Adipocyte (in vitro differentiated cells): ENCODE measurements around the gene CHM.
A peak's percentile ranks its signal among the peaks of the same experiment; 100 is the strongest.

Source experiments
- DNase-seq: peaks from one replicate; pipeline ENCODE4 v3.0.0-alpha.2; 2015; ENCODE audit warnings: low read depth
- H3K27me3 ChIP-seq: replicated peaks from 2 replicates; pipeline ENCODE4 v1.7.0; 2013; ENCODE audit warnings: mild to moderate bottlenecking, low read length, moderate library complexity; ENCODE audit not compliant: control insufficient read depth, insufficient read depth
- H3K36me3 ChIP-seq: 2 replicates; pipeline ENCODE4 v1.7.0; 2013; ENCODE audit warnings: low read length, mild to moderate bottlenecking, moderate library complexity; ENCODE audit not compliant: control insufficient read depth, insufficient read depth, severe bottlenecking
- H3K4me1 ChIP-seq: 2 replicates; pipeline ENCODE4 v1.7.0; 2013; ENCODE audit warnings: mild to moderate bottlenecking, low read length, moderate library complexity; ENCODE audit not compliant: control insufficient read depth, insufficient read depth
- H3K4me3 ChIP-seq: 2 replicates; pipeline ENCODE4 v1.7.0; 2013; ENCODE audit warnings: mild to moderate bottlenecking, low read length, moderate library complexity
- H3K9ac ChIP-seq: 2 replicates; pipeline ENCODE4 v1.7.0; 2013; ENCODE audit warnings: mild to moderate bottlenecking, low read length, moderate library complexity
- H3K9me3 ChIP-seq: 2 replicates; pipeline ENCODE4 v1.7.0; 2013; ENCODE audit warnings: mild to moderate bottlenecking, low read length, moderate library complexity; ENCODE audit not compliant: control insufficient read depth

The CHM gene

DNA sequence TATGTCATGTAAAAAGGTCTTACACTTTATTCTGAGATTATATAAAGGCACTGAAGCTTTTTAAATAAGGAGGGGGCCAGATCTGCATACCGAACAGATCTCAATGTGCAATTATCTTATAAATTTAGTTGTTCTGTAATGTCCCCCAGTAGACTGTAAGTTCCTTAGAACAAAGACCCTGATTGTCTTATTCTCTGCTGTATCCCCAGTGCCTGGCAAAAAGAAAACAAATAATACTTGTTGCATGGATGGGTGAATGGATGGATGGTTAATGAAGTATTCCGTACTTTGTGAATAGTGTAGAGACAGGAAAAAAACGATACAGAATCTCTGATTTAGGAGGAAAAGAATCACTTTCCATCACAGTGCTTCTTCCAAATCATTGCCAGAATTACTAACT is 141.5 kb downstream of the CHM start:
- Histone ChIP-seq H3K27me3 (no peaks in the 10 kb centered on the region), H3K4me1 (no peaks in the 10 kb centered on the region), H3K36me3 (no peaks in the 10 kb centered on the region), H3K9ac (no peak overlapping the region), H3K9me3 (no peaks in the 10 kb centered on the region), H3K4me3 (no peak overlapping the region)
- no peak for DNase-seq

DNA sequence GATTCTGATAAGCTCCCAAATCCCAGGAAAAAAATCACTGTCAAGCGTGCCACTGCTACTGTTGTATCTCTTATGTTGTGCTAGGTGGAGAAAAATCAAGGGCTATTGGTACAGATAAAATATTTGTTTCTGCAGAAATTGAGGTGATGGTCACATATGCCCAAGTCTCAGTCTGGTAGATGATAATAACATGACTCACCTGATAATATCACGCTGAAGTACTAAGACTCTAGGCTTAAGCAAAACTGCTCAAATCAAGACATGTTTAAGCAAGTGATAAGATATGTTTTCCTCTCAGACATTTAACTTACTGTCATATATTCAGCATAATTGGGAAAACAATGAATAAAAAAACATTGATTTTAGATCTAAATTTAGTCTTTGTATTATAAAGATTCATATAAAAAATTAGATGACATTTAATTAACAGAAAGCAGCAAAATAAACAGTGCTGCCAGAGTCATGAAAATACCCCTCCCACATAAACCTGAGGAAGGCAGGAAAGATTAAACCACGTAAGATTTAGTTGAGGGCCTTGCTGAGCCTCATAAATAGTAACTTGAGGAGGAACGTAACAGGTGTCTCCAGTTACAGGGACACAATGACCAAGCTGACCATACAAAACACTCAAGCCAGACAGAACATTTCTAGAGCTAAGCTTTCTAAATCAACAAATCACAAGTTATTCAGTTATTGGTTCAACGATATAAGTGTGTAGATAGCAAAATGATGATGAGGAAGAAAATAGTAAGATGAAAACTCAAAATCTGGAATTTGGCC is 143.5 kb downstream of the CHM start:
- DNase-seq: no peak
- Histone ChIP-seq H3K36me3 (no peaks in the 10 kb centered on the region), H3K4me1 (no peaks in the 10 kb centered on the region), H3K4me3 (no peak overlapping the region), H3K9ac (no peak overlapping the region), H3K27me3 (no peaks in the 10 kb centered on the region), H3K9me3 (no peaks in the 10 kb centered on the region)

DNA sequence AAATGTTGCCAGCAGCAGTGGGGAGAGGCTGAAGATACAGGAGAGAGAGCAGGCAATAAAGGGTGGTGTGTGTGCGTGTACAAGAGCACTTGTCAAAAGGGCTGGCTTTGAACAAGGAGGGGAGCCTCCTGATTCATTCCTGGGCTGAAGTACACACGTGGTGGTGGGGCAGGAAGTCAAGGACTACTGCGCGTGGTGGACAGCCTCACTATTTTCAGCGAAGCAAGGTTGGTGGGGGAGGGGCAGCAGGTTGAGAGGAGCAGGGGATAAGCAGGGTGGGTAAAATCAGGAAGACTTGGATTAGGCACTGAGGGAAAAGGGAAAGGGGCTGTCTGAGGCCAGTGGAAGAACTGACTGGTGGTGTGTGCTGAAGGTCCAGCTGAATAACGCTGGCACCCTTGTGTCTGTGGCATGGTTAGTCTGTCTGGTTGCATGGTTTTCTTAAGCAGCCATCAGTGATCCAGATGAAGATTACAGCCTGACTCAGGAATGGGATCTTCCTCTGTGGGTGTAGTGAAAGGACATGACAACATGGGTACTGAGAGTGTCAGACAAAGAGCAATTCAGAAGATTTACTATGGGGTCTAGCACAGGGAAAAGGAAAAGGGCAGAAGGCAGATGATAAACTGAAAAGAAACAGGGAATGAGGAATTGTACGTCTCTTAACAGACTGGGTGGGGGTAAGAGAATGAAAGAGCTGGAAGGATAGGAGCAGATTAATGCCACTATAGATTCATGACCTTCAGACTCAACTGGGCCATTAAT is 149.8 kb downstream of the CHM start:
- Histone ChIP-seq H3K4me1 (no peaks in the 10 kb centered on the region), H3K36me3 (peaks cover 9% of the 10 kb centered on the region), H3K9me3 (no peaks in the 10 kb centered on the region), H3K4me3 (no peak overlapping the region), H3K9ac (no peak overlapping the region), H3K27me3 (no peaks in the 10 kb centered on the region)
- no peak for DNase-seq

DNA sequence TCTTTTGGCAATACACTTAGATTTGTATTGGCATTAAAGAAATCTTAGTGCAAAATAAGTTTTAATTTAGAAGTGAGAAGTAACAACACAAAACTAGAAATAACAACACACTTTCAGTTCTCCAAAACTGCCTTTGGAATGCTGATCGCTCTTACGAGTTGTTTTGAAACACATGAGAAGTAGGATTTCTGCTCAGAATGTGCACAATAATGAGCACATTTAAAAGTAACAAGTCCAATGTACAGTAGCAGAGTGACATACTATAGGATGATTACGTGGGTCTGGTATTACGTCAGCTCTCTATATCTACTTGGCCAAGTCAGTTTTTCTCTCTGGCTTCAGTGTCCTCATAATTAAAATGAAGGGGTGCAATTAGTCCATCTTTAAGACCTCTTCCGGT is 164.8 kb downstream of the CHM start:
- Histone ChIP-seq H3K9me3 (peaks cover 5% of the 10 kb centered on the region), H3K4me1 (no peaks in the 10 kb centered on the region), H3K4me3 (no peak overlapping the region), H3K9ac (no peak overlapping the region), H3K27me3 (no peaks in the 10 kb centered on the region), H3K36me3 (peaks cover under 1% of the 10 kb centered on the region)
- no peak for DNase-seq

DNA sequence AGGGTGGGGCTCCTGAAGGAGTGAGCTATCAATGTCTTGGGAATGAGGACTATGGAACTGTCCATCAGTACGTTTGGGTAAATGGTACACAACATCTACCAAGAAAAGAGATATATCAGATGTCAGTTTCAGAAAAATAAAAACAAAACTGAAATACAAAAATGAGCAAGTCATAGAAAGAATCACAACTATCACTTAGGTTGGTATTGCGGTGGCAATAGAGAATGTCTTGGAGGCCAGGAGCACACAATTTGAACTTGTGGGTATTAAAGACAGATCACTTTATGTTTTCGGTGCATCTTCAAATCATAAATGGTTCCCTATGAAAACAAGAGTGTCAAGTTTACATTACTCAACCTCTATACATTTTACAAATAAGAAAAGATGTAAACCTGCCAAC is 176.8 kb downstream of the CHM start:
- no peak overlapping the region for H3K4me3 ChIP-seq
- H3K9me3 ChIP-seq: peaks cover 8% of the 10 kb centered on the region
- peaks cover 36% of the 10 kb centered on the region for H3K36me3 ChIP-seq
- no peak overlapping the region for H3K9ac ChIP-seq
- H3K4me1 ChIP-seq: no peaks in the 10 kb centered on the region
- no peak for DNase-seq
- H3K27me3 ChIP-seq: no peaks in the 10 kb centered on the region

DNA sequence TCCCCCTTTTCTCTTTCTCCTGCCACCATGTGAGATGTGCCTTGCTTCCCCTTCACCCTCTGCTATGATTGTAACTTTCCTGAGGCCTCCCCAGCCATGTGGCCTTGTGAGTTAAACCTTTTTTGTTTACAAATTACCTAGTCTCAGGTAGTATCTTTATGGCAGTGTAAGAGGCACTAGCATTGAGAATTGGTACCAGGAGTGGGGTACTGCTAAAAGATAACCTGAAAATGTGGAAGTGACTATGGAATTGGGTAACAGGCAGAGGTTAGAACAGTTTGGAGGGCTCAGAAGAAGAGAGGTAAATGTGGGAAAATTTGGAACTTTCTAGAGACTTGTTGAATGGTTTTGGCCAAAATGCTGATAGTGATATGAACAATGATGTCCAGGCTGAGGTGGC is 182.0 kb downstream of the CHM start:
- Histone ChIP-seq H3K4me3 (peak overlapping the region; percentile 33), H3K9ac (no peak overlapping the region), H3K4me1 (no peaks in the 10 kb centered on the region), H3K27me3 (no peaks in the 10 kb centered on the region), H3K9me3 (peaks cover 20% of the 10 kb centered on the region), H3K36me3 (peaks cover 49% of the 10 kb centered on the region)
- no peak for DNase-seq

DNA sequence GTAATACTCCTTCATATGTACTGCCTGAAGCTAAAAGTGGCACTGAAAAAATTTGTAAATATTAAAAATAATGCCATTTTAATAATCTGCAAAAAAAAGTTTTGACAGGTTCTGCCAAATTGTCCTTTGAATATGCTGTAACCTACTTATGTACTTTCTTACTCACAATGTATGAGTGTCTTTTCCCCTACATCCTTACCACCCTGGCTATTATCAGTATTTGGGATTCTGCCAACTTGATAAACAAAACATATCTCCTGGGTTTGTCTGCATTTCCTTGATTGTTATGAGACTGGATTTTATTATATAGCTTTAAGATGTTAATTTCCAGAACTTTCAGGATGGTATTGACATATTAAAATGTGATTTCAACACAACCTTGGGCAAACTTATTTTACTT is 187.9 kb downstream of the CHM start:
- no peak for DNase-seq
- Histone ChIP-seq H3K4me3 (no peak overlapping the region), H3K36me3 (peaks cover 14% of the 10 kb centered on the region), H3K4me1 (no peaks in the 10 kb centered on the region), H3K9ac (no peak overlapping the region), H3K27me3 (no peaks in the 10 kb centered on the region), H3K9me3 (peaks cover under 1% of the 10 kb centered on the region)

DNA sequence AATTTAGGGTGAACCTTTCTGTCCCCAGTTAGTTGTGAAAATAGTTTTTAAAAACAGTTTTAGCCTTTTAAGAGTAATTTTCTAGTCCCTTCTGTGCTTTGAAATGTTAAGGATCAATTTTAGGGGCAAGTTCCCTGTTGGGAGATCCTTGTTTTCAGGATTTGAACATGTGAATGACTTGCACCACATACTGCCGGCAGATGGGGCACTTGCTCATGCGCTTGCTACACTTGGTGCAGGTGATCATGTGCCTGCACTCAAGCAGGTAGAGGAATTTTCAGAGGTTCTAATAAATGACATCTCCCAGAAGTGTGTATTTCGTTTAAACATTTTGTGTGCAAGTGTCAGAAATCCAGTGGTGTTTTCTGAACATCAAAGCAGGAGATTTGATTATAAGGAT is 195.9 kb downstream of the CHM start:
- H3K36me3 ChIP-seq: no peaks in the 10 kb centered on the region
- no peaks in the 10 kb centered on the region for H3K27me3 ChIP-seq
- no peak overlapping the region for H3K4me3 ChIP-seq
- H3K4me1 ChIP-seq: no peaks in the 10 kb centered on the region
- H3K9ac ChIP-seq: no peak overlapping the region
- peak; percentile 27 for DNase-seq
- H3K9me3 ChIP-seq: no peaks in the 10 kb centered on the region

DNA sequence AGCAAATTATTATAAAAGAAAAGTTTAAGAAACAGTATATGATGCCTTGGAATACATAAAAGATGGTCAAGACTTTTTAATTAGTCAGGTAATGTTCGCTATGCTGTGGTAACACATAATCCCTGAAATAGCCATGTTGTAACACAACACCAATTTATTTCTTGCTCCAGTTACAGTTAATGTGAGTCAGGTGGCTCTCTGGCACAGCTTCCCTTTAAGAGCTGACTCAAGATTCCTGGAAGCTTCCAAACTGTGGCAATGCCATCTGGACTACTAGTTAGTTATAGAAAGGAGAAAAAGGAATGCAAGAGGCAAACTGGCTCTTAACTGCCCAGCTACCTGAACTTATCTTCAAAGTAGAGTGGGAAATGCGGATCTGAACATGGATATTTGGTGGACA is 210.5 kb downstream of the CHM start:
- H3K36me3 ChIP-seq: no peaks in the 10 kb centered on the region
- H3K4me1 ChIP-seq: no peaks in the 10 kb centered on the region
- H3K9me3 ChIP-seq: no peaks in the 10 kb centered on the region
- no peak overlapping the region for H3K4me3 ChIP-seq
- H3K9ac ChIP-seq: no peak overlapping the region
- DNase-seq: peak; percentile 52
- no peaks in the 10 kb centered on the region for H3K27me3 ChIP-seq

DNA sequence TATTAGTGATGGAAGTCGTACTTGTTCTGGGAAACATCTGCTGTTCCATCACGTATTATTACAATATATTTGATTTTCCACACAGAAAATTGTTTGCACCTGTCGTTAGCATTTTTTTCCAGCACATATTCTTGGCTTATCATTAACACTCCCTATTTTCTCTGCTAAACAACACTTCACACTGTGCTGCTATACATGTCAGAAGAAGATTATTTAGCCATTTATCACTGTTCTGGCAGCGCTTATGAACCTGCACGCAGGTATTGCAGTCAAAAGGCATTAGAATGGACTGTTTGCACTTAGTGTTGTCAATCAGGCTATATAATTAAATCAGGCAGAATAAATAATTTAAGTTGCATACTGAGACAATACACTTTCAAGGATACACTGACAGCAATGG is 218.6 kb downstream of the CHM start:
- no peak overlapping the region for H3K9ac ChIP-seq
- H3K27me3 ChIP-seq: no peaks in the 10 kb centered on the region
- no peaks in the 10 kb centered on the region for H3K4me1 ChIP-seq
- DNase-seq: no peak
- H3K36me3 ChIP-seq: no peaks in the 10 kb centered on the region
- peaks cover under 1% of the 10 kb centered on the region for H3K9me3 ChIP-seq
- no peak overlapping the region for H3K4me3 ChIP-seq

DNA sequence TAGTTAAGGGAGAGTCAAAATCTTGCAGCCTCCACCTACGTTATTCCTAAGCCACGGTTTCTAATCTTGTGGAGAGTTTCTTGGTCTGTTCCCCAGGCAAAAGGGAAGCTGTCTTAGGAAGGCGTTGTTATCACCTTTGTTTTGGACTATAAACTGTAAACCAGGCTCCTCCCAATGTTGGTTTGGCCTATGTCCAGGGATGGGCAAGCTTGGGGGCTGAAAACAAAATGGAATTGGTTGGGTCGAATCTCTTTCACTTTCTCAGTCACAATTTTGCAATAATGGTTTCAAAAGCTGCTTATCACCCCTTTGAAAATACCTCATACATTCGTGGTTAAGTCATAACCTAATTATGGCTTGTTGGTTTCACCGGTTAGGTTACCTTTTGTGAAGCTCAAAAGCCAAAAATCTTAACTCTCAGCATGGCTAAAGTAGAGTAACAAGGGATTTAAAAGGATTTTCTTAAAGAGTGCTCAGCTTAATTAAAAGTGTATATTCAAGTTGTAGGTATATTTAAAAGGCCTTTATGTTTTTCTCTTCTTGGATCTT is 232.1 kb downstream of the CHM start:
- H3K27me3 ChIP-seq: no peaks in the 10 kb centered on the region
- no peaks in the 10 kb centered on the region for H3K36me3 ChIP-seq
- H3K9ac ChIP-seq: no peak overlapping the region
- peaks cover 41% of the 10 kb centered on the region for H3K9me3 ChIP-seq
- no peak overlapping the region for H3K4me3 ChIP-seq
- no peaks in the 10 kb centered on the region for H3K4me1 ChIP-seq
- no peak for DNase-seq
